ENCODE measurements around the gene KRTAP5-4.
A peak's percentile ranks its signal among the peaks of the same experiment; 100 is the strongest.
"Not testable (repeated sequence)": the region's sequence is repeated elsewhere in the genome, so short reads cannot be mapped to it uniquely, and the experiment has no call there.

KRTAP5-4 gene

GRCh38 chr11:1624621-1625020 is 2.7 kb upstream of the KRTAP5-4 start:
- no peak overlapping the region for H3K4me3 ChIP-seq (ENCODE audit: low read depth, low read length)
- TF ChIP-seq, protein P1, sequence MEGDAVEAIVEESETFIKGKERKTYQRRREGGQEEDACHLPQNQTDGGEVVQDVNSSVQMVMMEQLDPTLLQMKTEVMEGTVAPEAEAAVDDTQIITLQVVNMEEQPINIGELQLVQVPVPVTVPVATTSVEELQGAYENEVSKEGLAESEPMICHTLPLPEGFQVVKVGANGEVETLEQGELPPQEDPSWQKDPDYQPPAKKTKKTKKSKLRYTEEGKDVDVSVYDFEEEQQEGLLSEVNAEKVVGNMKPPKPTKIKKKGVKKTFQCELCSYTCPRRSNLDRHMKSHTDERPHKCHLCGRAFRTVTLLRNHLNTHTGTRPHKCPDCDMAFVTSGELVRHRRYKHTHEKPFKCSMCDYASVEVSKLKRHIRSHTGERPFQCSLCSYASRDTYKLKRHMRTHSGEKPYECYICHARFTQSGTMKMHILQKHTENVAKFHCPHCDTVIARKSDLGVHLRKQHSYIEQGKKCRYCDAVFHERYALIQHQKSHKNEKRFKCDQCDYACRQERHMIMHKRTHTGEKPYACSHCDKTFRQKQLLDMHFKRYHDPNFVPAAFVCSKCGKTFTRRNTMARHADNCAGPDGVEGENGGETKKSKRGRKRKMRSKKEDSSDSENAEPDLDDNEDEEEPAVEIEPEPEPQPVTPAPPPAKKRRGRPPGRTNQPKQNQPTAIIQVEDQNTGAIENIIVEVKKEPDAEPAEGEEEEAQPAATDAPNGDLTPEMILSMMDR (conservative IDR thresholded peaks at IDR 0.05; ENCODE audit: low read depth, low read length): no peak
- DNase-seq (ENCODE audit: low read depth): no peak

- no peak overlapping the region for H3K4me3 ChIP-seq (ENCODE audit: low read depth, low read length)
- no peak for DNase-seq (ENCODE audit: low read depth)
- TF ChIP-seq, protein P1 (conservative IDR thresholded peaks at IDR 0.05; ENCODE audit: low read depth, low read length): no peak
Observed at GRCh38 chr11:1623716-1624115, 1.8 kb upstream of the KRTAP5-4 start.

DNA sequence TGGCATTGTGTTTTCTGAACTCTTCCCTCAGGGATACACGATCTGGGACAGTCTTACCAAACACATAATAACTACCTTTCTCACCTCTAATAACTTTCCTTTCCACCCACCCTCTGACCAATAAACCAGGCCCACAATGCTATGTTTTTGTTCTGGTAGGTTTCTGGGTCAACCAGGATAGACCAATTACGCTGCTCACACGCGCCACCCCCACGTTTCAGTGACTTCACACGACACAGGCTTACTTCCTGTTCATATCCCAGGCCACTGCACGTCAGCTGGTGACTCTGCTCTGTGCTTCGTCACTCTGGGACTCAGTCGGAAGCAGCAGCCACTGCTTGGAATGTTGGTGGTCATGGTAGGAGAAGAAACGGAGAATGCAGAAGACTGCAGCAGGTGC is 2.5 kb downstream of the KRTAP5-4 start:
- no peak overlapping the region for H3K4me3 ChIP-seq (ENCODE audit: low read depth, low read length)
- TF ChIP-seq, protein P1 (conservative IDR thresholded peaks at IDR 0.05; ENCODE audit: low read depth, low read length): no peak
- DNase-seq (ENCODE audit: low read depth): no peak

DNA sequence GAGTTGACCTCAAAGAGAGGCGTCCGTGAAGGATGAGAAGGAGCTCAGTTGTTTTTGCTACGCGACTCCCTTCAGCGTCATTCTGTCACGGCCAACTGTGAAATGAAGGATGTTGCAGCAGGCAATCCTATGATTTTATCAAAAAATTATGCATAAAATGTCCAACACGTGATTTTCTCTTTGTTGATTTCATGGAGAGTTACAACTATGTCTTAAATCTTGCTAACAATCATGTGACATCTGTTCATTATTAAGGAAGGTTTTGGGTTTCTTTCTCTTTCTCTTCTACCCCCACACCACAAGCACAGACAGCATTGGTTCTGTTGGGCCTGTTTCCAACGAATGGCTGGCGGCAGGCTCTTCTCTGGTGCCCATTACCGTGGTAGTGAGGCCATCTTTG is 3.7 kb downstream of the KRTAP5-4 start:
- H3K4me3 ChIP-seq (ENCODE audit: low read depth, low read length): no peak overlapping the region
- no peak for DNase-seq (ENCODE audit: low read depth)
- TF ChIP-seq, protein P1 (conservative IDR thresholded peaks at IDR 0.05; ENCODE audit: low read depth, low read length): no peak

GRCh38 chr11:1608363-1608762 is 13.6 kb downstream of the KRTAP5-4 start, which contains the start of gene KRTAP5-3:
Gene KRTAP5-3 (minus strand): TSS chr11:1608463. CDS start chr11:1608385, 78 bp downstream.
- DNase-seq (ENCODE audit: low read depth): no peak
- H3K4me3 ChIP-seq (ENCODE audit: low read depth, low read length): no peak within 1 kb of the TSS
- TF ChIP-seq, protein P1 (conservative IDR thresholded peaks at IDR 0.05; ENCODE audit: low read depth, low read length): no peak

DNA sequence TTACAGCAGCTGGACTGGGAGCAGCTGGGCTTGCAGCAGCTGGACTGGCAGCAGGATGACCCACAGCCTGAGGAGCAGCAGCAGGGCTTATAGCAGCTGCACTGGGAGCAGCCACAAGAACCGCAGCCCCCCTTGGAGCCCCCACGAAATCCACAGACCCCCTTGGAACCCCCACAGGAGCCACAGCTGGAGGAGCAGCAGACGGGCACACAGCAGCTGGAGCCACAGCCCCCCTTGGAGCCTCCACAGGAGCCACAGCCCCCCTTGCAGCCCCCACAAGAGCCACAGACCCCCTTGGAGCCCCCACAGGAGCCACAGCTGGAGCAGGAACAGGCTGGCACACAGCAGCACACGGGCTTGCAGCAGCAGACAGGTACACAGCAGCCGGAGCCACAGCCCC is 14.0 kb downstream of the KRTAP5-4 start:
- H3K4me3 ChIP-seq (ENCODE audit: low read depth, low read length); DNase-seq (ENCODE audit: low read depth): not testable (repeated sequence)

DNA sequence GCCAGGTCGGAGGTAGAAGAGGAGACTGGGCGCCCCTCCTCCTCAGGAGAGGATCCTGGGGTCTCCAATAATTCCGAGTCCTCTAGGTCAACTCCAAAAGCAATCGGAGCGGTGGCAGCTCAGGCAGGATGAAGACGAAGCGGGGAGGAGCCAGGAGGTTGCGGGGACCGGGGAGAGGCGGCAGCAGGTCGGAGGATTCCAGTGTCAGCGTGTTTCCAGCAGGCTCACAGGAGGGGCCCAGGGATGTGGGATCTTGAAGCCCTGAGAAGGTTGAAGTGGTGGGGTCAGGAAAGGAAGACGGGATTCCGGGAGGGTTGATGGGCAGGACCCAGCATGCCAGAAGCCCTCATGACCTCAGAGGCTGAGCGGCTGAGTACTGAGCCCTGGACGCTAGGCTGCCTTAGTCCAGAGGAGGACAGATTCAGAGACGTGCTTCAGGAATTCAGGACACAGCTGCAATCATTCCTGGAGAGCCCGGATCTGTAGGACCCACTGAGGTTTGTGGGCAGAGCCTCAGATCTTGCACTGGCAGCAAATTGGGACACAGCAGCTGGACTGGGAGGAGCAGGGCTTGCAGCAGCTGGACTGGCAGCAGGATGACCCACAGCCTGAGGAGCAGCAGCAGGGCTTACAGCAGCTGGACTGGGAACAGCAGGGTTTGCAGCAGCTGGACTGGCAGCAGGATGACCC is 14.6 kb downstream of the KRTAP5-4 start:
- peak; percentile 4 for DNase-seq (ENCODE audit: low read depth)
- H3K4me3 ChIP-seq (ENCODE audit: low read depth, low read length): not testable (repeated sequence)

- not testable (repeated sequence) for DNase-seq (ENCODE audit: low read depth); H3K4me3 ChIP-seq (ENCODE audit: low read depth, low read length)
Observed at GRCh38 chr11:1605923-1606322, 16.0 kb downstream of the KRTAP5-4 start.

Data from choroid plexus epithelial cell (primary cell).